ENCODE measurements around the gene CTNNA2.

The CTNNA2 gene

DNA sequence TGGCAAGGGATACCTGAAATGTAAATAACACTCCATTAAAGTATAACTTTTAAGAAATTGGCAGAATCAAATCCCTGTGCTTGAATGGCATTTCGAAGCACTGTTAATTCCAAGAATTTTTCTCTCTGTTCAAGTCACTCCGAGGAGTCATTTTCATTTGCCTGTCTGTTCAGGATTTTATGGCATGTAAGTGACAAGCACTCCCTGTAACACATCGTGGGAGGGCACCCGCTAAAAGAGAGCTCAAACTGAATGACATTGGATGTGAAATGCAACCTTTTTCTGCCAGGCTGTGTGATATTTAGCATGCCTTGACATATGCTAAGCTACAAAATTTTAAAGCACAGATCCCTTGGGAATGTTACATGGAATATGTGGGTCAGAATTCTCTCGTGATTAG is 452.1 kb downstream of the CTNNA2 start:
- Mint-ChIP-seq H3K27ac (no peak overlapping the region), H3K9me3 (peaks cover 3% of the 10 kb centered on the region), H3K27me3 (no peaks in the 10 kb centered on the region), H3K4me3 (no peak overlapping the region), H3K4me1 (no peaks in the 10 kb centered on the region), H3K36me3 (no peaks in the 10 kb centered on the region)
- ATAC-seq, result no peak

DNA sequence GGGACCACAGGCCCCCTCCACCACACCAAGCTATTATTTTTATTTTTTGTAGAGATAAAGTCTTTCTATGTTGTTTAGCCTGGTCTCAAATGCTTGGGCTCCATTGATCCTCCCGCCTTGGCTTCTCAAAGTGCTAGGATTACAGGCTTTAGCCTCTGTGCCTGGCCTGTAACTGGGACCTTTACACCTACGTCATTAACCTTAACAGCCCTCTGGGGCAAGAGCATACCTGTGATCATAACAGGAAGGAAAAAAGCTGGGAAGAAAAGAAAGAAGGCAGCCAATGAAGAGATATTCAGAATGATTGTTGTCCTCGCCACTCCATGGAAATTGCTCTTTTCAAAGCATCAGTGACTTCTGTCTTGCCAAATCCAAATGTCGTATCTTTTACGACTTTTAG is 453.5 kb downstream of the CTNNA2 start:
- Mint-ChIP-seq H3K36me3 (no peaks in the 10 kb centered on the region), H3K27ac (no peak overlapping the region), H3K4me3 (no peak overlapping the region), H3K9me3 (peaks cover 3% of the 10 kb centered on the region), H3K4me1 (no peaks in the 10 kb centered on the region), H3K27me3 (no peaks in the 10 kb centered on the region)
- no peak for ATAC-seq

DNA sequence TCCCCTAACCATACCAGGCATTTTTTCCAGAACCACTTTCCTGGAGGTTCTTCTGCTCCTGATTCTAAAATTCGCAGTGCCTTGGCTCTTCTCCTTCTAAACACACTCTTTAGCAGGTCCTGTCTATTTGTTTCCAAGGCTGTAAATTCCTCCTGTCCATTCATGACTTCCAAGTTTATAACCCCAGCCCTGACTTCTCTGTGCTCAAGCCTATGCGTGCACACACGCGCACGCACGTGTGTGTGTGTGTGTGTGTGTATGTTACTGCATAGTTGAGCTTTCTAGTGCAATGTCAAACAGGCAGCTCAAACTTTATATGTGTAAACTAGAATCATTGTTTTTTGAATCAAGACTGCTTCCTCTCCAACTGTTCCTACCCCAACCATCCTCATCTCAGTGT is 454.0 kb downstream of the CTNNA2 start:
- H3K9me3 Mint-ChIP-seq, result peaks cover 3% of the 10 kb centered on the region
- no peak overlapping the region for H3K4me3 Mint-ChIP-seq
- H3K27ac Mint-ChIP-seq, result no peak overlapping the region
- no peaks in the 10 kb centered on the region for H3K36me3 Mint-ChIP-seq
- H3K4me1 Mint-ChIP-seq, result no peaks in the 10 kb centered on the region
- H3K27me3 Mint-ChIP-seq, result no peaks in the 10 kb centered on the region
- no peak for ATAC-seq

DNA sequence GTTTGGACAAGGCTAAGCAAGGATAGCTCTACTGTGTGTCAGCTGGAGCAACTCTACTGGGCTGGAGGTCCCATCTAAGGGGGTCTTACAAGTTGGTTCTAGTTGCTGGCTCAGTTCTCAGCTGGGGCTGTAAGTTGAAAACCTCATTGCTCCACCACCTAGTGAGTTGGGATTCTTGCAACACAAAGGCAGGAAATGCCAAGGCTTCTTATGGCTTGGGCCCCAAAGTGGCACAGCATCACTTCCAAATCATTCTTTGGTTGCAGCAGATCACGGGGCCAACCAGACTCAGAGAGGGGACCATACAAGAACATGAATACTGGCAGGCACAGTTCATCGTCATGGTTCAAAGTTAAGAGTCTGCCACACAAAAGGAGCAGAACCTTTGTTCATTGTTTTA is 459.0 kb downstream of the CTNNA2 start:
- no peak overlapping the region for H3K27ac Mint-ChIP-seq
- no peaks in the 10 kb centered on the region for H3K36me3 Mint-ChIP-seq
- no peaks in the 10 kb centered on the region for H3K27me3 Mint-ChIP-seq
- no peak for ATAC-seq
- no peaks in the 10 kb centered on the region for H3K4me1 Mint-ChIP-seq
- peaks cover 2% of the 10 kb centered on the region for H3K9me3 Mint-ChIP-seq
- no peak overlapping the region for H3K4me3 Mint-ChIP-seq

DNA sequence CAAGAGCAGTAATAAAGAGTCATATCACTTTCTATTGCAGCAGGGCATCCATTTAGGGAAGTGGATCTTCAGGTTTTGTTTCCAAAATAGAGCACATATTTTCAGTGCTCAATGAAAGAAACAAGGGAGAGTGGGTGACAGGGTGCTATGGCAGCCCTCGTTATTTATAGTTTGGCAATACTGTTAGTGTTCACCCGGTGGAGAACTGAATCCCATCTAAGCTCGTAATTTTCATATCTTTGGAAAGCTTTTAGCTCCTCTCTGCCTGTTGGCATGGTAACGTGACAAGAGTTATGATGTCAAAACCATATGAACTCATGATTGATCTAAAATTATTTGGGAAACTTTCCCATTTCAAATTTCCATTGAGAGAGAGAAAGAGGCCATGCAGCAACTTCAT is 459.8 kb downstream of the CTNNA2 start:
- no peak for ATAC-seq
- no peak overlapping the region for H3K4me3 Mint-ChIP-seq
- no peaks in the 10 kb centered on the region for H3K36me3 Mint-ChIP-seq
- no peak overlapping the region for H3K27ac Mint-ChIP-seq
- no peaks in the 10 kb centered on the region for H3K9me3 Mint-ChIP-seq
- H3K27me3 Mint-ChIP-seq, result no peaks in the 10 kb centered on the region
- no peaks in the 10 kb centered on the region for H3K4me1 Mint-ChIP-seq

DNA sequence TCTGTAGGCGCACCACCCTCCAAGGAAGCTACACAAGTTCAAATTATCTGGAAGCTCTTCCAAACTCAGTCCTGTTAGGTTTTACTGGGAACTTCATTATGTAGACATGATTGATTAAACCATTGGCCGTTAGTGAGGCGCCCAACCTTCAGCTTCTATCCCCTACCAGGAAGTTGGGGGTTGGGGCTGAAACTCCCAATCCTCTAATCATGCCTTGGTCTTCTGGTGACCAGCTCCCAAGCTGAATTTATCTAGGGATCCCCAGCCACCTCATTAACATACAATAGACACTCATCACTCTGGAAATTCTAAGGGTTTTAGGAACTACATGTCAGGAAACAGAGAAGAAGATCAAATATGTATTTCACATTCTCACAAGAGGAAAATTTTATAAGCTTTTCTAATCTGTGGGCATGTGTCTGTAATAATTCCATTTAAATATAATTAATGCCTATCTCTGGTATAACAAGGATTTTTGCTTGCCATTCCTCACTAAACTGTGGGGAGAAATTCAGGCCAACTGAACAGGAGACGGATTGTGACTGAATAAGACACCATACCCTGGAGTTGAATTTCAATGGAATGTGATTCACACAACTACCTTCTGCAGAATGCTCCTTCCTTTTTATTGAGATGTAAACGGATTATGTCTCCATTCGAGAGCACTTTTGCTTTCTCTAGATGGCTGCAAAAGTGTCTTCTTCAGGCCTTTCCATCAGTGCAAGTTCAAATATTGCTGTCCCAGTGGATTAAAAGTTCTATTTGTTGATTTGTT is 463.1 kb downstream of the CTNNA2 start:
- Mint-ChIP-seq H3K4me1 (no peaks in the 10 kb centered on the region), H3K27ac (no peak overlapping the region)

DNA sequence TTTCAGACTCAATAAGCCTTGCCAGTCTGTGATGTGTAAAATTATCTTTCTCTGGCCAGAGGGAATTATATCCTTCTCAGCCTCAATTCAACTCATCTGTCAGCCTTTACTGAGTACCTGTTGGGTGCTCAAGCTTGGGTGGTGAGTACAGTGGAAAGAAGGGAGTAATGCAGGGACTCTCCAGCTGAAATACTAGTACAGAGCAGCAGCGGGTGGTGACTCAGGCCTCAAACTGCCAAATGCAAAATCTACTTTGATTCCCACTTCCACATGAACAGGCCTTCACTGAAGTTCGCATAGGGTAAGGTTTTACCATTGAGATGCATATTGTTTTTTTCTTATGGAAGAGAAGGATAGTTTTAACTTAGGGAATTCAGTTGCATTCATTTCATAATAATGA is 464.9 kb downstream of the CTNNA2 start:
- Mint-ChIP-seq H3K4me3 (no peak overlapping the region), H3K27ac (no peak overlapping the region), H3K27me3 (no peaks in the 10 kb centered on the region), H3K36me3 (no peaks in the 10 kb centered on the region), H3K9me3 (no peaks in the 10 kb centered on the region), H3K4me1 (no peaks in the 10 kb centered on the region)
- no peak for ATAC-seq

More for the DNA sequence above, 463.1 kb downstream of the CTNNA2 start:
- Mint-ChIP-seq H3K9me3 (no peaks in the 10 kb centered on the region), H3K4me3 (no peak overlapping the region), H3K27me3 (no peaks in the 10 kb centered on the region), H3K36me3 (no peaks in the 10 kb centered on the region)
- ATAC-seq, result no peak

DNA sequence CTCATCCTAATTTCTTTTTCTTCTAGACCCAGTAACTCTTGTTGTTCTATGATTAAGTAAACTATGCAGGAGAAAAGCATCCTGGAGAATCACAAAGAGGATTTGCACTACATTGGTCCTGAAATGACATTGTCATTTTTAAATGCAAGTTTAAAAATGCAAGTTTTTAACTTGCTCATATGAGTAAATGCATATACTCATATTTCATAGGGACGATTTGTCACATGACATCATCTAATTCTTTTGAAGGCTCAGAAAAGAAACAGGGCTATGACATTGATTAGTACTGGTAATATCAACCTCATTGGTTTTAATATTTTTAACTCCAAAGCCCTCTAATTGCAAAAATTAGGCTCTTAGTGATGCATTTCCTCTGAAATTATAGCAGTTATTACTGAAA is 467.3 kb downstream of the CTNNA2 start:
- H3K27me3 Mint-ChIP-seq, result no peaks in the 10 kb centered on the region

DNA sequence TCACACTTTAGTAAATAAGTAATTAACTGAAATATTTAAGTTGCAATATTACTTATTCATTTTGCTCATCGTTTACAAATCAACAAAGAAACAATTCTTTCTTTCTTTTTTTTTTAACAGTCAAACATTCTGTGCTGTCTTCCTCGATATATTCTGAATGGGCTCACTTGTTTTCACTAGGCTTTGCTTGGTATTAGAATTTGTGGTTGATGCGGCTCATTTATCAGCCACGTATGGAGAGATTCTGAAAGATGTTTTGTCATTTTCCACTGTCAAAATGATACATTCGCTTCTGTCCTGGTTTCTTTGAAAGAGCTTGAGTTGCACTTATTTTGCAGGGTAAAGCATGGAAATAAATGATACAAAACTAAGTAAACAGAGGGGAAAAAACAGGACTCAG is 468.0 kb downstream of the CTNNA2 start:
- no peak overlapping the region for H3K27ac Mint-ChIP-seq
- no peaks in the 10 kb centered on the region for H3K36me3 Mint-ChIP-seq
- ATAC-seq, result no peak
- no peak overlapping the region for H3K4me3 Mint-ChIP-seq
- H3K9me3 Mint-ChIP-seq, result no peaks in the 10 kb centered on the region
- no peaks in the 10 kb centered on the region for H3K4me1 Mint-ChIP-seq
- H3K27me3 Mint-ChIP-seq, result no peaks in the 10 kb centered on the region

More for the DNA sequence above, 467.3 kb downstream of the CTNNA2 start:
- no peaks in the 10 kb centered on the region for H3K9me3 Mint-ChIP-seq
- no peaks in the 10 kb centered on the region for H3K36me3 Mint-ChIP-seq
- no peak overlapping the region for H3K27ac Mint-ChIP-seq
- no peaks in the 10 kb centered on the region for H3K4me1 Mint-ChIP-seq
- no peak for ATAC-seq
- H3K4me3 Mint-ChIP-seq, result no peak overlapping the region

DNA sequence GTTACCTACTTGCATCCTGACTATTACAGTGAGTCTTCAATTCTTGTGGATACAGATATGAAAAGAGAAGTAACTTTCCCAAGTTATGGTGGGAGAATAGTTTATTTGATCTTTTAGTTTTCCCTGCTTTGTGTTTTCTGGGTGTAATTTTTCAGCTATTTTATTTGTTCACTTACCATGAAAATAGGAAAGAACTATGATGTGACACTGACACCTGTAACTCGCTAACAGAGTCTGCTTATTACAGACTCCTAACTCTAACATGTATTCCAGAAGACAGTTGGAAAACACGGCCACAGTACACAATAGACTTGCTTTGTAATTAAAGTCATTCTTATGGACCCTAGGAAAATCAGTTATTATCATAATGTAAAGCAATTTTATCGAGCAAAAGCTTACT is 468.5 kb downstream of the CTNNA2 start:
- H3K27me3 Mint-ChIP-seq, result no peaks in the 10 kb centered on the region
- H3K27ac Mint-ChIP-seq, result no peak overlapping the region
- H3K9me3 Mint-ChIP-seq, result no peaks in the 10 kb centered on the region
- H3K4me3 Mint-ChIP-seq, result no peak overlapping the region
- no peaks in the 10 kb centered on the region for H3K4me1 Mint-ChIP-seq
- no peak for ATAC-seq
- no peaks in the 10 kb centered on the region for H3K36me3 Mint-ChIP-seq

DNA sequence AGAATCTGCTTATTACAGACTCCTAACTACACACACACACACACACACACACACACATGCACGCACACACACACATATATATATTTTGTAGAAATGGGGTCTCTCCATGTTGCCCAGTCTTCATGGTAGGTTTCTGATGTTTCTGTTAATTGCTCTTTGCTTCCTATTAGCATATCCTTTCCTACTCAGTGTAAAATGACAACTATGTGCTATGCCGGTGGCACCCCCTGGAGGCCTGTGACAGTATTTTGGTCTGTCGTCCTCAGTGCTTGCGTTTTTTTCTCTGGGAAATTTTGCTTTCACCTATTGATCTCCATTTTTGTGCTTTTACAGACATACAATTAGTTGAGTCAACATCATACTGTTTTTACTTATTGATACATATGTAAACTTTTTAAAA is 469.6 kb downstream of the CTNNA2 start:
- H3K4me3 Mint-ChIP-seq, result no peak overlapping the region
- no peak overlapping the region for H3K27ac Mint-ChIP-seq
- H3K9me3 Mint-ChIP-seq, result no peaks in the 10 kb centered on the region
- H3K27me3 Mint-ChIP-seq, result no peaks in the 10 kb centered on the region
- no peak for ATAC-seq
- H3K36me3 Mint-ChIP-seq, result no peaks in the 10 kb centered on the region
- H3K4me1 Mint-ChIP-seq, result no peaks in the 10 kb centered on the region

DNA sequence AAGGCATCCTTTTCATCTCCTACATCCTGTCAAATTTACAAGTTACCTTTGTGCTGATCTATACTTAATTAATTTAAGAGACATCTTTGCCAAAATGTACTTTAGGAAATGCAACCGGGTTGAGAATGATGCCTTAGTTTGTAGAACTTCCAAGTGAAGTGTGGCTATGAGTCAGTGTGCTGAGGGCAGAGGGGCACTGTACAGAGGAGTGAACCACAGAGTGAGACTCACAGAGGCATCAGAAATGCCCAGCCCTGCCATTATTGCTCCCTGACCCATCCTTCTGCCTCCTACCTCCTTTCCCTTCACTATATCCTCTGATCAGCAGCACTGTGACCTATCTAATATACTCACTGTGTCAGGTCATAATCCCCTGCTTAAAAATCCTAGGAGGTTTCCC is 471.6 kb downstream of the CTNNA2 start:
- H3K27me3 Mint-ChIP-seq, result no peaks in the 10 kb centered on the region
- H3K36me3 Mint-ChIP-seq, result no peaks in the 10 kb centered on the region

DNA sequence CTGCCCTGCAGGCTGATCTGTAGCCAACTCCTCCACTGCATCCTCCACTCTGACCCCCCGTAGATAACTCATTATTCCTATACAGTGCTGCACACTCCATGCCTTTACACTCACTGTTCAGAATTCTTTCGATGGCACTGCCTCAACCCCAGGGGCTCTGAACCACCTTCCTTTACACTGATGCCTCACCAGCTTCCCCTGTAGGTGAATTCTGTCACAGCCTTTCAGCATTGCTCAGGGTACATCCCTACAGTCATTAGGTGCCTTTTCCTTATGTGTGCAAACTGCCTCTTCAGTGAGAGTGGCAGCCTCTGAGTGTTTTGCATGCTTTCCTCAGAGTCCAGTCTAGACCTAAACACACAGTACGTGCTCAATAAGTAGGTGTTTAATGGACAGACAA is 472.3 kb downstream of the CTNNA2 start:
- ATAC-seq, result no peak
- Mint-ChIP-seq H3K27me3 (no peaks in the 10 kb centered on the region), H3K9me3 (no peaks in the 10 kb centered on the region), H3K36me3 (no peaks in the 10 kb centered on the region), H3K4me3 (no peak overlapping the region), H3K27ac (no peak overlapping the region), H3K4me1 (no peaks in the 10 kb centered on the region)

More for the DNA sequence above, 471.6 kb downstream of the CTNNA2 start:
- Mint-ChIP-seq H3K4me3 (no peak overlapping the region), H3K4me1 (no peaks in the 10 kb centered on the region), H3K27ac (no peak overlapping the region), H3K9me3 (no peaks in the 10 kb centered on the region)
- ATAC-seq, result no peak

DNA sequence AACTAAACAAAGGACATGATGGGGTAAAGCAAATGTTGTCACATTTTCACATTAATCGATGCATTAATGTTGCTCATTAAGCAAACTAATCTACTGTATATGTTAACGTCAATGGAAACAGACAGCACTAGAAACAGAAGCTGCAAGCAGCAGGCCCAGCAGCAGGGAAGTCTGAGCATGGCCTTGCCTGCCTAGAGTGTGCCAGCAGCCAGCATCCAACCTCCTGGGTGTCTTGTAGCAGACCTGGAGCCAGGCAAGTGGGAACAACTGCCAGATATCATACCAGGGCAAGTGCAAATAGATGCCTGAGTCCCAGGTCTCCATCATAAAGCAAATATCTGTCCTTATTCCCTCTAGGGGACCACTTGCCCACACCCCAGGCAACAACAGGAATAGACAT is 472.7 kb downstream of the CTNNA2 start:
- ATAC-seq, result no peak
- no peaks in the 10 kb centered on the region for H3K9me3 Mint-ChIP-seq
- no peaks in the 10 kb centered on the region for H3K4me1 Mint-ChIP-seq
- no peak overlapping the region for H3K4me3 Mint-ChIP-seq
- H3K27me3 Mint-ChIP-seq, result no peaks in the 10 kb centered on the region
- H3K36me3 Mint-ChIP-seq, result no peaks in the 10 kb centered on the region
- no peak overlapping the region for H3K27ac Mint-ChIP-seq

DNA sequence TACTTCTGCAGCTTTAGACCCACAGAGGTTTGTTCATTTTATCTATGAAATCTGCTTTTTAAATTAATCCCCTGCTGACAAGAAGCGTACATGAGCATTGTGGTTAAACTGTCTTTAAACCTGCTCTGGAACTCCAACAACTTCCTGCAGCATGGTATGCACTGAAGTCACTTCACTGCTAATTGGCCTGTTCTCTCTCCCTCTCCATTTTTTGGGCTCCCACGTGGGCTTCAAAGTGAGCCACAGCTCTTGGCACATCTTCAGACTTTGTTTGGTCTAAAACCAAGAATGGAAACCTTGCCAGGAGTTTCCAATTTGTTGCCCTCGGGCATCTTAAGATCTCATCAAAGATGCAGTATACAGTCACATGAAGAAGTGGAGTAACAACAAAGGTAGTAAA is 480.3 kb downstream of the CTNNA2 start:
- H3K27ac Mint-ChIP-seq, result no peak overlapping the region
- H3K27me3 Mint-ChIP-seq, result no peaks in the 10 kb centered on the region
- ATAC-seq, result no peak
- no peaks in the 10 kb centered on the region for H3K4me1 Mint-ChIP-seq
- no peaks in the 10 kb centered on the region for H3K36me3 Mint-ChIP-seq
- peaks cover 3% of the 10 kb centered on the region for H3K9me3 Mint-ChIP-seq
- H3K4me3 Mint-ChIP-seq, result no peak overlapping the region

DNA sequence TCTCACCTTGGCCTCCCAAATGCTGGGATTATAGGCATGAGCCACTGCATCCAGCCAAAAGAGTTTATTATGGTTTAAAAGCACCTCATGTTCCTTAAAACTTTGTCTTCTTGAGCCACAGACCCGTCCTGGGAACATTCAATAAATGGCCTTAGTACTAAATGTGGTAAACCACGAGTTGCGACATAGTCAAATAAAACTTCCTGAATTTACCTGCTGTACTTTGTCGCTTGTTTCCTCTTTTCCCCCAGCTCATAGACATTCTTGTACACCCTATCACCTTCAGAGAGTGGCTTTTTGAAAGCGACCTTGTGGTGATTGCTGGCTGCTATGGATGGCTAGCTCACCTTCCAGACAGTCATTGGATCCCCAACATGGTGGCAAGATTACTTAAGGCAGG is 481.3 kb downstream of the CTNNA2 start:
- Mint-ChIP-seq H3K9me3 (peaks cover 3% of the 10 kb centered on the region), H3K4me3 (no peak overlapping the region), H3K36me3 (no peaks in the 10 kb centered on the region), H3K27ac (no peak overlapping the region), H3K4me1 (no peaks in the 10 kb centered on the region), H3K27me3 (no peaks in the 10 kb centered on the region)
- no peak for ATAC-seq

DNA sequence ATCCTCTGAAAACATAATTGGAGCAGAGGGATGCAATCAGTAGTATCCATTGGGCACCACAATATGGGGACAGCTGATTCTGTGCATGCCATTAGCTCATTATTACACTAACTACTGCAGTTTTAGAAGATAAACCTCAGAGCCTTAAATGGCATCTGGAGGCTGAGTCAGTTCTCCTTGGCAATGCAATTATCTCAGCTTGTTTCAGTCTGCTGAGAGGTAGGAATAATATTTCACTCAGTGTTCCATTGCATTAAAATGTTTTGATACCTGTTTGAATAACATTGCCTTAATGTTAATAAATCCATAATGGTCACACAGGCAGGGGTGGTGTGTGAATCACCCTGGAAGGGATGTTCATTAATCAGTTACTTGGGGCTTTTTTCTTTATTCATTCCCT is 482.1 kb downstream of the CTNNA2 start:
- Mint-ChIP-seq H3K27me3 (no peaks in the 10 kb centered on the region), H3K4me1 (no peaks in the 10 kb centered on the region), H3K27ac (no peak overlapping the region), H3K36me3 (no peaks in the 10 kb centered on the region), H3K4me3 (no peak overlapping the region), H3K9me3 (peaks cover 3% of the 10 kb centered on the region)
- ATAC-seq, result no peak

Measured in stimulated activated memory B cell treated with anti-CD40 and anti-IgM and Interleukin-4, amounts not matched to agents 10 μg/mL and 1 μg/mL and 100 μg/mL, for 72 hours (primary cell).